Right lobe of liver (tissue), 6 donors: ENCODE results near the gene GAS6. TPM values are rescaled to one million over a fixed set of nuclear protein-coding genes. Genes with fewer than 3 reads are reported as not detected.
"Not testable (repeated sequence)": the region's sequence is repeated elsewhere in the genome, so short reads cannot be mapped to it uniquely, and the experiment has no call there.

Source experiments
- ATAC-seq, 4 donors: fragments of 200-7000 bp; cut with Tn5 transposase; one replicate each; pipeline ENCODE4 v1.9.1; 2020; ENCODE audit warnings: mild to moderate bottlenecking in 4 of 4, moderate library complexity in 4 of 4
- DNase-seq, 3 donors: peaks; one replicate each; pipeline ENCODE4 v3.0.0-alpha.2; 2020
- H3K27ac ChIP-seq, 3 donors: fragments of 200-600 bp; one replicate each; pipeline ENCODE4 v1.8.0; 2022
- H3K27me3 ChIP-seq, 2 donors: fragments of 200-600 bp; one replicate each; pipeline ENCODE4 v1.8.0; 2022
- H3K36me3 ChIP-seq, 4 donors: fragments of 200-600 bp; sonication (generic) in 1 of 4; one replicate each; pipeline versions ENCODE4 v1.5.1 to v1.8.0; 2017 to 2022; ENCODE audit warnings: control low read depth in 1 of 4
- H3K4me1 ChIP-seq, 4 donors: fragments of 200-600 bp; sonication (generic) in 1 of 4; one replicate each; pipeline versions ENCODE4 v1.5.1 to v1.8.0; 2017 to 2022; ENCODE audit warnings: control low read depth in 1 of 4
- H3K4me3 ChIP-seq, 3 donors: fragments of 200-600 bp; one replicate each; pipeline ENCODE4 v1.8.0; 2022
- H3K9me3 ChIP-seq, 4 donors: fragments of 200-600 bp; sonication (generic) in 1 of 4; one replicate each; pipeline versions ENCODE4 v1.5.1 to v1.8.0; 2017 to 2022; ENCODE audit warnings: control low read depth in 1 of 4
- POLR2A ChIP-seq: fragments of 450-650 bp; IDR thresholded peaks from one replicate; pipeline ENCODE4 v1.6.1; 2017; ENCODE audit warnings: antibody characterized with exemption, mild to moderate bottlenecking
- WGBS: methylation state at CpG from one replicate; pipeline ENCODE4 v1.1.6; 2018; ENCODE audit warnings: low coverage, low lambda C conversion rate; ENCODE audit not compliant: insufficient coverage; ENCODE audit errors: missing lambda C conversion rate; 5-methylcytosine and 5-hydroxymethylcytosine counted together
- intact Hi-C, 2 donors: fragments of 100-400 bp; cut with DNase I; formaldehyde crosslinking; loops; one replicate each; pipeline versions ENCODE4 v1.11.2 to v1.14.1; 2022
- total RNA-seq, 6 experiments: library from RNA; depleted of rRNA in 2 of 6; stranded (reverse); fragments of >200 nt in 2 of 6; fragmentation: NEBNext Ultra II Directional in 3 of 6; extraction: Animal tissue kit (Norgen Biotek cat#: 25700) in 3 of 6; gene quantifications; one replicate each; pipeline versions ENCODE4 v1.1.0 to v1.2.4, GENCODE V29; 2016 to 2023
- TF ChIP-seq, protein P1 (sequence below), 4 donors: fragments of 200-600 bp in 3 of 4; fragments of 450-650 bp in 1 of 4; IDR thresholded peaks; one replicate each; pipeline versions ENCODE4 v1.5.1 to v1.8.0; 2016 to 2022; ENCODE audit warnings: antibody characterized with exemption in 4 of 4, mild to moderate bottlenecking in 2 of 4
- donor health status: DM: no; HTN: yes; CAD: no.
- donor health status: DM: no; HTN: no; CAD: no.
- donor health status: DM: no; HTN: no; CAD: no.
- donor health status: DM: no; HTN: yes; CAD: no.
- donor health status: DM: no; HTN: yes; CAD: no.

The GAS6 gene
- total RNA-seq, 6 experiments from 2014 or later, result 11.9 to 48.5 (median 27.2) TPM

DNA sequence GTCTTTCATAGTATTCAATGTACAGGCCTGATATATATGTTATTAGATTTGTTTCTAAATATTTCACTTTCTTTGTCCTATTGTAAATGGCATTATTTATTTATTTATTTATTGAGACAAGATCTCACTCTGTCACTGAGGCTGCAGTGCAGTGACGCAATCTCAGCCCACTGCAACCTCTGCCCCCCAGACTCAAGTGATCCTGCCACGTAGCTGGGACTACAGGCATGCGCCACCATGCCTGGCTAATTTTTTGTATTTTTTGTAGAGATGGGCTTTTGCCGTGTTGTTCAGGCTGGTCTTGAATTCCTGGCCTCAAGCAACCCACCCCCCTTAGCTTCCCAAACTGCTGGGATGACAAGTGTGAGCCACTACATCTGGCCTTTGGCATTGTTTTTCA lies 5.4 kb upstream of the GAS6 start:
- Histone ChIP-seq H3K27ac (no peak overlapping the region), H3K27me3 (no peaks in the 10 kb centered on the region), H3K4me3 (no peak overlapping the region), H3K4me1 (peaks cover 0 to 5% (median 0%) of the 10 kb centered on the region in 4 donors), H3K36me3 (no peaks in the 10 kb centered on the region), H3K9me3 (no peaks in the 10 kb centered on the region)
- WGBS, result 79% methylated on average over 4 of the region's 4 CpGs
- TF ChIP-seq POLR2A, result no peak
- TF ChIP-seq, protein P1, sequence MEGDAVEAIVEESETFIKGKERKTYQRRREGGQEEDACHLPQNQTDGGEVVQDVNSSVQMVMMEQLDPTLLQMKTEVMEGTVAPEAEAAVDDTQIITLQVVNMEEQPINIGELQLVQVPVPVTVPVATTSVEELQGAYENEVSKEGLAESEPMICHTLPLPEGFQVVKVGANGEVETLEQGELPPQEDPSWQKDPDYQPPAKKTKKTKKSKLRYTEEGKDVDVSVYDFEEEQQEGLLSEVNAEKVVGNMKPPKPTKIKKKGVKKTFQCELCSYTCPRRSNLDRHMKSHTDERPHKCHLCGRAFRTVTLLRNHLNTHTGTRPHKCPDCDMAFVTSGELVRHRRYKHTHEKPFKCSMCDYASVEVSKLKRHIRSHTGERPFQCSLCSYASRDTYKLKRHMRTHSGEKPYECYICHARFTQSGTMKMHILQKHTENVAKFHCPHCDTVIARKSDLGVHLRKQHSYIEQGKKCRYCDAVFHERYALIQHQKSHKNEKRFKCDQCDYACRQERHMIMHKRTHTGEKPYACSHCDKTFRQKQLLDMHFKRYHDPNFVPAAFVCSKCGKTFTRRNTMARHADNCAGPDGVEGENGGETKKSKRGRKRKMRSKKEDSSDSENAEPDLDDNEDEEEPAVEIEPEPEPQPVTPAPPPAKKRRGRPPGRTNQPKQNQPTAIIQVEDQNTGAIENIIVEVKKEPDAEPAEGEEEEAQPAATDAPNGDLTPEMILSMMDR (IDR thresholded peaks at IDR 0.05), result no peak
- ATAC-seq (no peak), DNase-seq (no peak)
- intact Hi-C loops, result no loop called here

- H3K9me3 ChIP-seq, H3K4me3 ChIP-seq, H3K36me3 ChIP-seq, intact Hi-C loops, DNase-seq, H3K27me3 ChIP-seq, H3K27ac ChIP-seq, H3K4me1 ChIP-seq, ATAC-seq: not testable (repeated sequence)
- 47% methylated on average over 5 of the region's 5 CpGs for WGBS
Measured at GRCh38 chr13:113867913-113868312, 4.0 kb upstream of the GAS6 start.

GRCh38 chr13:113865427-113865826 lies 1.6 kb upstream of the GAS6 start:
- ATAC-seq, result no peak
- Histone ChIP-seq H3K9me3 (no peaks in the 10 kb centered on the region), H3K27me3 (no peaks in the 10 kb centered on the region), H3K36me3 (no peaks in the 10 kb centered on the region), H3K4me3 (no peak overlapping the region), H3K27ac (no peak overlapping the region), H3K4me1 (peaks cover 0 to 17% (median 0%) of the 10 kb centered on the region in 4 donors)
- no peak for DNase-seq
- intact Hi-C loops, result no loop called here
- TF ChIP-seq, protein P1 (IDR thresholded peaks at IDR 0.05), result no peak
- no peak for TF ChIP-seq POLR2A
- 83% methylated on average over 4 of the region's 4 CpGs for WGBS

GRCh38 chr13:113864273-113864890 lies 506 bp upstream of the GAS6 start:
- Histone ChIP-seq H3K9me3 (no peaks in the 10 kb centered on the region), H3K27ac (peak overlapping the region in 1 of 3 donors; percentile 63), H3K36me3 (no peaks in the 10 kb centered on the region), H3K4me3 (peak overlapping the region; percentile 44 to 72 (median 58)), H3K4me1 (peaks cover 0 to 25% (median 0%) of the 10 kb centered on the region in 4 donors), H3K27me3 (no peaks in the 10 kb centered on the region)
- TF ChIP-seq POLR2A, result no peak
- TF ChIP-seq, protein P1 (IDR thresholded peaks at IDR 0.05), result no peak
- WGBS, result 14% methylated on average over 10 of the region's 10 CpGs
- intact Hi-C loops, result no loop called here
- DNase-seq (no peak), ATAC-seq (no peak)

GRCh38 chr13:113862931-113863523 lies 849 bp downstream of the GAS6 start:
- TF ChIP-seq POLR2A, result no peak
- TF ChIP-seq, protein P1 (IDR thresholded peaks at IDR 0.05), result no peak
- H3K36me3 ChIP-seq, result no peaks in the 10 kb centered on the region
- ATAC-seq (peak; percentile 41 to 54 (median 46)), DNase-seq (peak in 1 of 3 donors; percentile 64)
- no peaks in the 10 kb centered on the region for H3K9me3 ChIP-seq
- 6% methylated on average over 7 of the region's 60 CpGs for WGBS
- peak overlapping the region; percentile 21 to 78 (median 63) for H3K27ac ChIP-seq
- H3K4me3 ChIP-seq, result peak overlapping the region; percentile 58 to 72 (median 66)
- intact Hi-C loops, result no loop called here
- H3K4me1 ChIP-seq, result peaks cover 0 to 25% (median 0%) of the 10 kb centered on the region in 4 donors
- H3K27me3 ChIP-seq, result no peaks in the 10 kb centered on the region
